GM18951 (cell line): ENCODE data around the gene TPRG1.

Experiments used
- POLR2A ChIP-seq: IDR thresholded peaks from 4 replicates; pipeline ENCODE4 v1.6.1; 2011; ENCODE audit warnings: mild to moderate bottlenecking; ENCODE audit not compliant: insufficient read length, insufficient read depth; ENCODE audit errors: extremely low read depth
- in situ Hi-C: fragments of 300-500 bp; cut with MboI; formaldehyde crosslinking; loops from one replicate; pipeline ENCODE4 v1.12.0; 2022; ENCODE audit warnings: low sequenced_read_pairs, mixed read lengths, inconsistent platforms; ENCODE audit not compliant: unreplicated experiment

TPRG1 gene

GRCh38 chr3:189222927-189223636, 51.3 kb downstream of the TPRG1 start:
- TF ChIP-seq POLR2A: no peak
- in situ Hi-C loops: no loop called here

GRCh38 chr3:189225431-189225830, 53.7 kb downstream of the TPRG1 start:
- in situ Hi-C loops: no loop called here
- TF ChIP-seq POLR2A: no peak

GRCh38 chr3:189227249-189227648, 55.5 kb downstream of the TPRG1 start:
- in situ Hi-C loops: no loop called here

GRCh38 chr3:189229196-189229828, 57.5 kb downstream of the TPRG1 start:
- in situ Hi-C loops: no loop called here
- no peak for TF ChIP-seq POLR2A

More at GRCh38 chr3:189227249-189227648, 55.5 kb downstream of the TPRG1 start:
- no peak for TF ChIP-seq POLR2A

GRCh38 chr3:189232790-189233189, 61.0 kb downstream of the TPRG1 start:
- in situ Hi-C loops: no loop called here

GRCh38 chr3:189233225-189233858, 61.6 kb downstream of the TPRG1 start:
- TF ChIP-seq POLR2A: no peak
- in situ Hi-C loops: no loop called here

More at GRCh38 chr3:189232790-189233189, 61.0 kb downstream of the TPRG1 start:
- no peak for TF ChIP-seq POLR2A

GRCh38 chr3:189235214-189235613, 63.4 kb downstream of the TPRG1 start:
- in situ Hi-C loops: no loop called here
- no peak for TF ChIP-seq POLR2A

- in situ Hi-C loops: no loop called here
These were observed 64.6 kb downstream of the TPRG1 start for GRCh38 chr3:189236352-189236751.

GRCh38 chr3:189237526-189237925, 65.8 kb downstream of the TPRG1 start:
- in situ Hi-C loops: no loop called here
- TF ChIP-seq POLR2A: no peak

More at GRCh38 chr3:189236352-189236751, 64.6 kb downstream of the TPRG1 start:
- TF ChIP-seq POLR2A: no peak

- in situ Hi-C loops: no loop called here
- no peak for TF ChIP-seq POLR2A
These were observed 66.3 kb downstream of the TPRG1 start for GRCh38 chr3:189238071-189238470.

- in situ Hi-C loops: no loop called here
- no peak for TF ChIP-seq POLR2A
These were observed 67.8 kb downstream of the TPRG1 start for GRCh38 chr3:189239616-189240015.

GRCh38 chr3:189249987-189250386, 78.2 kb downstream of the TPRG1 start:
- in situ Hi-C loops: no loop called here
- no peak for TF ChIP-seq POLR2A

GRCh38 chr3:189258261-189258660, 86.5 kb downstream of the TPRG1 start:
- in situ Hi-C loops: no loop called here
- no peak for TF ChIP-seq POLR2A

GRCh38 chr3:189260556-189261493, 89.1 kb downstream of the TPRG1 start:
- in situ Hi-C loops: no loop called here

More at GRCh38 chr3:189260556-189261493, 89.1 kb downstream of the TPRG1 start:
- no peak for TF ChIP-seq POLR2A
